ENCODE data around the gene CCDC38.

DNA sequence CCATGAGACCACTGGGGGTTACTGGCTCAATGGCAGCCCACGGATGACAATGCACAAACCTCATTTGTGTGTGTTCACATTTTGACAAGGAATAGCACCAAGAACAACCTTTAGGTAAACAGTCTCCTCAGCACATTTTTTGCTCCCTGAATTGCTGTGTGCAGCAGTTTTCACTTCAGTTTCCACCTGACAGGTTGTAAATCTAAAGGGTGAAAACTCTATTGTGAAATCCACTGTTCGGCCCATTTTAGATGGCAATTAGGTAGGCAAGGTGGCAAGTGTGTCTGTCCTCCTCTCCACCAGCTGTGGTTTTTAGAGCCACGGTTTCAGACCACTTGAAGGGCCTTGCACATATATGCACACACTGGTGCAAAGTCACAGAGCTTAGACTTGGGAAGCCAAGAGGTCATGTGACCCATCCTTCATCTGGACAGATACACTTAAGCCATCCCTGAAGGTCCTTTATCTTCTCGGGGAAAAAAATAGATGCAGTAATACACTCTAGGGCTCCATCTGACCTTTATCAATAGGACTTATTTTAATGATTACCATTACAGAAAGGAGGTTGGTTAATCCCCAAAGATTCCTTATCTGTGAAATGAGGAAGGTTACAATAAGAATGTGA is 30.5 kb upstream of the CCDC38 start:
- TF ChIP-seq, protein P1, sequence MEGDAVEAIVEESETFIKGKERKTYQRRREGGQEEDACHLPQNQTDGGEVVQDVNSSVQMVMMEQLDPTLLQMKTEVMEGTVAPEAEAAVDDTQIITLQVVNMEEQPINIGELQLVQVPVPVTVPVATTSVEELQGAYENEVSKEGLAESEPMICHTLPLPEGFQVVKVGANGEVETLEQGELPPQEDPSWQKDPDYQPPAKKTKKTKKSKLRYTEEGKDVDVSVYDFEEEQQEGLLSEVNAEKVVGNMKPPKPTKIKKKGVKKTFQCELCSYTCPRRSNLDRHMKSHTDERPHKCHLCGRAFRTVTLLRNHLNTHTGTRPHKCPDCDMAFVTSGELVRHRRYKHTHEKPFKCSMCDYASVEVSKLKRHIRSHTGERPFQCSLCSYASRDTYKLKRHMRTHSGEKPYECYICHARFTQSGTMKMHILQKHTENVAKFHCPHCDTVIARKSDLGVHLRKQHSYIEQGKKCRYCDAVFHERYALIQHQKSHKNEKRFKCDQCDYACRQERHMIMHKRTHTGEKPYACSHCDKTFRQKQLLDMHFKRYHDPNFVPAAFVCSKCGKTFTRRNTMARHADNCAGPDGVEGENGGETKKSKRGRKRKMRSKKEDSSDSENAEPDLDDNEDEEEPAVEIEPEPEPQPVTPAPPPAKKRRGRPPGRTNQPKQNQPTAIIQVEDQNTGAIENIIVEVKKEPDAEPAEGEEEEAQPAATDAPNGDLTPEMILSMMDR (conservative IDR thresholded peaks at IDR 0.05; ENCODE audit: low read depth, low read length) = no peak
- no peak for TF ChIP-seq EZH2 (IDR thresholded peaks at IDR 0.05; ENCODE audit: borderline replicate concordance, low read depth, low read length, poor library complexity, severe bottlenecking)
